Measurements from ENCODE around the gene LRRC1.
"Not testable (repeated sequence)": the region's sequence is repeated elsewhere in the genome, so short reads cannot be mapped to it uniquely, and the experiment has no call there.

LRRC1 gene

DNA sequence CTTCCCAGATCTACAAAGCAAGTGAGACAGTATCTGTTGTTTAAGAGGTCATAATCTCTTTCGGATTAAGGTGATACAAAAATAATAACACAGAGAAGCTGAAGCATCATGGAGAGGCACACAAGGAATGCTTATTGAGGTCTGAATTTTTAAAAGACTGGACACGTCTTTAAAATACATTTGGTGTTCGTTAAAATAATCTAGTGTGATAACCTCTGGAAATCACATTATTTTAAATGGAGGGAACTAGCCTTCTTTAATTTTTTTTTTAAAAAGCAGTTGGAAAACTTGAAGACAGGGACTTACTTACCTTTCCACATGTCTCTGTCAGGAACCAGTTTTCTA lies 1.9 kb upstream of the LRRC1 start:
- DNase-seq (ENCODE audit: low spot score): no peak

- DNase-seq (ENCODE audit: low spot score): peak; percentile 35
Observed at GRCh38 chr6:53793318-53794136, 1.3 kb upstream of the LRRC1 start.

GRCh38 chr6:53794137-53794719 lies 577 bp upstream of the LRRC1 start:
- peak; percentile 92 for DNase-seq (ENCODE audit: low spot score)

DNA sequence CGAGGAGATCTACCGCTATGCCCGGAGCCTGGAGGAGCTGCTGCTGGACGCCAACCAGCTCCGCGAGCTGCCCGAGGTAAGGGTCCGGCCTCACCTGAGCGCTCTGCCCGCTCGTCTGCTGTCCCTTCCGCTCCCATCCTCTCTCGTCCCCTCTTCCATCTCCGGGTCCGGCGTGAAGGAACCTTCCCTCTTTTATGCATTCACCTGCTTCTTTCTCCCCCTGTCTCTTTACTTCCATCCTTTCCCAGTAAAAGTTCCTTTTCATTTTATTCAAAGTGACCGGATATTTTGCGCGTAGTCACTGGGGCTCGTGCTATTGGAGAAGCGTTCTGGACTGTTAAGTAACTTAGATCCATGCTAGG lies 516 bp downstream of the LRRC1 start:
- no peak for DNase-seq (ENCODE audit: low spot score)

DNA sequence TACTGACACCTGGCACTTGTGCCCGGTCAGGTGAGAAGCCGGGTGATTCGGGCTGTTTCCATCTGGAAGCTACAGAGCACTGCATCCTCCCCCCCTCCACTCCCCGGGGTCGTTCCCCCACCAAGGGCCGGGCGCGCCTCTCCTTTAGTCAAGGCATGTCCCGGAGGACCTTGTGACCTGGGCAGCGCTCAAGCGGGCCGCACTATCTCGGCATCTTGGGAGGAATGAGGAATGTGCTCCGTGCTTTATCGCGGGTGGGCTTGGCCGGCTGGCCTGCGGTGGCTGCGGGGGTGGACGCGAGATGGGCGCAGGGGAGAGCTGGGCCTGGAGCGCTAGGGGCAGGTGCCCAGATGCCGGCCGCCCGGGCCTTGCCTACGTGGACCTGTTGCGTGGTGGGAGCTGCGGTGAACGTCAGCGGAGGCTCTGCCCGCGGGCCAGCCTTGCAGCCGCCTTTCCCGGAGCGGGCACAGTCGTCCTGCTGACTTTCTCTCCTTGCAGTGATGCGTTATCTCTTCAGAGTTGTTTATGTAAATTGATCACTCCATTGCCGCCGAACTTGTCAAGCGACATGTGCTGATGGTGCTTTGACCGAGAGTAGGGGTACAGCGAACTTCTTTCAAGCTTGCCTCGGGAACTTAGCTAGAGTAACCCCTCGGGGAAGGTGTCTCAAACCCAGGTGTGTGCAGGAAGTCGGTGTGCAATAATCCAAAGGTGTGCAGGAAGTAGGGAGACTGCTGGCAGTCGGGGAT lies 1.1 kb downstream of the LRRC1 start:
- DNase-seq (ENCODE audit: low spot score): no peak

- peak; percentile 85 for DNase-seq (ENCODE audit: low spot score)
Observed at GRCh38 chr6:53796451-53796780, 1.6 kb downstream of the LRRC1 start.

GRCh38 chr6:53796791-53797190 lies 2.0 kb downstream of the LRRC1 start:
- no peak for DNase-seq (ENCODE audit: low spot score)

GRCh38 chr6:53797304-53797703 lies 2.5 kb downstream of the LRRC1 start:
- no peak for DNase-seq (ENCODE audit: low spot score)

- no peak for DNase-seq (ENCODE audit: low spot score)
Observed at GRCh38 chr6:53799340-53799739, 4.5 kb downstream of the LRRC1 start.

GRCh38 chr6:53801022-53801421 lies 6.2 kb downstream of the LRRC1 start:
- DNase-seq (ENCODE audit: low spot score): no peak

DNA sequence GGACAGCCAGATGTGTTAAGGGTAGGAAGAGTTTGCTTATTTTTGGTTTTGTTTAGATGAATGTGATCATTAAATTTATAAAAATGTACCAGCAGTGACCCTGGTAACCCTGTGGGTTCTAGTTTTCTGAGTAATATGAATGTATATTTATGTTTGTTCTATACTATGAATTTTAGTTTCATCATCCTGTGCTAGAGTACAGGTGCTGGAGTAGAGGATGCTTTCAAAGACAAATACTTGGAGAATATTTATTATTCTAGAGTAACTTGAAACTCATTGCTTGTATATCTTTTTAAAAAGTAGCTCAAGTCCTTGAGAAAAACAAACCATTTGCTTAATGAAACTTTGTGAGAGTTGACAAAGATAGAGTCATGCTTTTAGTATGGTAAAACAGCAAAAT lies 7.8 kb downstream of the LRRC1 start:
- no peak for DNase-seq (ENCODE audit: low spot score)

- DNase-seq (ENCODE audit: low spot score): no peak
Observed at GRCh38 chr6:53803081-53803860, 8.5 kb downstream of the LRRC1 start.

- no peak for DNase-seq (ENCODE audit: low spot score)
Observed at GRCh38 chr6:53805016-53805415, 10.2 kb downstream of the LRRC1 start.

GRCh38 chr6:53805725-53806124 lies 10.9 kb downstream of the LRRC1 start:
- no peak for DNase-seq (ENCODE audit: low spot score)

GRCh38 chr6:53807606-53808005 lies 12.8 kb downstream of the LRRC1 start:
- DNase-seq (ENCODE audit: low spot score): not testable (repeated sequence)

DNA sequence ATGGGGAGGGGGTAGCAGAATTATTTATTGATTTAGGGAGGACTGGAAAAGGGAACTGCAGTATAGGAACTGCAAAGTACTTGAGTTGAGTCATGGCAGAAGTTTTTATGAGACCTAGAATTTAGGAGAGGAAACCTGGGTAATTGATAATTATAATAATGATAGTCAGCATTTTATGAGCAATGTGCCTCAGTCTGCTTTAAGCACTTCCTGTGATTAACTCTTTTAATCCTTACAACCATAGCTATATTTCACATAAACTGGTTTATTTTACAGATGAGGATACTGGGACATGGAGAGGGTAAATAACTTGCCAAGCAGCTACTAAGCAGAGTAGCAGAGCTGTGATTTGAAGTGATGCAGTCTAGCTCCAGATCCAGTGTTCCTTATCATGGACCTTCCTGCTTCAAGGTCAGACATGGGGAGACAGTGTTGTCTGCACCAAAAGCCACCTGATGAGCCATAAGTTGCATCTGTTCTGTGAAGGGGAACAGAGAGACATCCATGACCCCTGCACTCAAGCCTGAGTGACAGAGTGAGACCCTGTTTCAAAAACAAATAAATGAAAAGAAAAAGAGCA lies 13.6 kb downstream of the LRRC1 start:
- DNase-seq (ENCODE audit: low spot score): no peak

DNA sequence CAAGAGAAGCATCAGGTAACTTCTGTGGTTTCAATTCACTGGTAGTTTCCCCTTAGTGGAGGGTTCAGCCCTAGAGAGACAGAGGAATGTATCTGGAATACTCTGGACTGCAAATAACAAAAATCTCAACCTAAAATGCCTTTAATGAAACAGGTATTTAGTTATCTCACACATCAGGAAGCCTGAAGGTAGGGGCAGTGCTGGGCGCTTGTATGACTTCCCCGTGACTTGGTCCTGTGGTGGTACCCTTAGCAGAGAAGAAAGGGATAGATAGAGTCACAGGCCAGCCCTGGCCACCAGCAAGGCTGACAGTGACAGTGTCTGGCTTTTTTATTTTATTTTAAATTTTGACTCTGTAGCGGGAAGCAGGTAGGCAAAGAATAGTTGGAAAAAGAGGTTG lies 14.9 kb downstream of the LRRC1 start:
- no peak for DNase-seq (ENCODE audit: low spot score)

DNA sequence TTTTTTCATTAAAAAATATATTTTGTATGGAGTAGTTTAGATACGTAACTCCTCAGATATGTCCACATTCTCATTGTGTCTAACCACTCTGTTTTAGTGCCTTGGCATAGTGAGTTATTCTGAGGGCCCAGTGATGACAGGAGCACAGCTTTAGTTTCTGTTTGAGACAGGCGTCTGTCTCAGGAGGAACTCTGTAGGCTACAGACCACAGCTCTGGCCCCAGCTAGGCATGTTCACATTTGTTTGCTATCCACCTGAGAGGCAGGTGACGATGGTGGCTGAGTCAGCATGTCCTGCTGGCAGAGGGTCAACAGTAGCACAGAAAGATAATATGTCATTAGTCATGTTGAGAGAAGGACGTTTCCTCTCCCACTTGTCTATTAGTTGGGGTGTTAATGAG lies 16.3 kb downstream of the LRRC1 start:
- no peak for DNase-seq (ENCODE audit: low spot score)

DNA sequence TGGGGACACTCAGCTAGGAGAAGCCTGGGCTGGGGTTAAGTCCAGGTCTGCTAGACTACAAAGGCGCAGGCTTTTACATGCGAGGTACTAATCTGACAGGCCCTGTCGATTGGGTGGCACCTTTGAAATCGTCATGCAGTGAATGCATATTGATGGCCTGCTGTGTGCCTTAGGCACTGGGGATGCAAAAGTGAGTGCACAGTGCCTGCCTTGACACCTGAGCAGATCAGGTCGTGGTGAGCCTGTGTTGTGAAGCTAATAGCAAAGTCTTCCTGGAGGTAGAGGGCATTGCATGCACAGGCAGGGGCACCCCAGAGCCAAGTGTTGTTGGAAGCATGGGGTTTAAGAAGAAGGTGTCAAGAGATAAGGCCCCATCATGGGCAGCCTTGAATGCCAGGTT lies 16.9 kb downstream of the LRRC1 start:
- no peak for DNase-seq (ENCODE audit: low spot score)

GRCh38 chr6:53813096-53813495 lies 18.3 kb downstream of the LRRC1 start:
- DNase-seq (ENCODE audit: low spot score): no peak

GRCh38 chr6:53813801-53814200 lies 19.0 kb downstream of the LRRC1 start:
- no peak for DNase-seq (ENCODE audit: low spot score)

DNA sequence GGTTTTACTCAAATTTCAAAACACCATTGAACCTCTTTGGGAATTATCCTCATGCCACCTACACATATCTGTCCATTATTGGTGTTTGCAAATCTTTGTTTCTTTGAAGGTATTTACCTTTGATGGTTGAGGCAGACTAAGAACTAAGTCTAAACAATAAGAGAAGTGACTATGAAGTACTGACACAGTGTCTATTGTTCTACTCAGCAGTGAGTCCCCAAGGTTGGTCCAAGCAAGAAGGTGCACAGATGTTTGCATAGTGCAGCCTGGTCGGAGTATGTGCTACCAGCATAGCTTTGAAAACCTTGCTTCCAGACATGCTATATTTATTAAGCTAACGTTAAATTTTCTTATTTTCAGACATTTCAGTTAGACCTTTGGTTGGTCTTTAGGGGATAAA lies 19.5 kb downstream of the LRRC1 start:
- no peak for DNase-seq (ENCODE audit: low spot score)
